Right cardiac atrium (tissue), 5 donors: ENCODE results near the gene ACTR1A. TPM values are rescaled to one million over a fixed set of nuclear protein-coding genes. Genes with fewer than 3 reads are reported as not detected.
A peak's percentile ranks its signal among the peaks of the same experiment; 100 is the strongest.
"Not testable (repeated sequence)": the region's sequence is repeated elsewhere in the genome, so short reads cannot be mapped to it uniquely, and the experiment has no call there.

Experiments
- ATAC-seq, 2 donors: fragments of 200-7000 bp; cut with Tn5 transposase; one replicate each; pipeline versions ENCODE4 v1.8.0 to v1.9.1; 2020; ENCODE audit warnings: moderate library complexity in 2 of 2, mild to moderate bottlenecking in 1 of 2
- DNase-seq, 3 donors: peaks; one replicate each; pipeline ENCODE4 v3.0.0-alpha.2; 2020
- H3K27ac ChIP-seq: one replicate; pipeline ENCODE4 v1.5.1; 2013; ENCODE audit warnings: mild to moderate bottlenecking, low read length, control low read depth, moderate library complexity
- H3K27me3 ChIP-seq: one replicate; pipeline ENCODE4 v1.6.1; 2013; ENCODE audit not compliant: control insufficient read depth, insufficient read depth
- H3K4me1 ChIP-seq: one replicate; pipeline ENCODE4 v1.6.1; 2013; ENCODE audit warnings: low read length; ENCODE audit not compliant: control insufficient read depth, insufficient read depth
- H3K4me3 ChIP-seq: one replicate; pipeline ENCODE4 v1.5.1; 2013; ENCODE audit warnings: low read length, control low read depth
- H3K9me3 ChIP-seq: one replicate; pipeline ENCODE4 v1.6.1; 2013; ENCODE audit warnings: low read length; ENCODE audit not compliant: control insufficient read depth
- WGBS: extraction: QIAGEN DNeasy Blood & Tissue Kit; methylation state at CpG from one replicate; pipeline ENCODE4 v1.1.7; 2013; 5-methylcytosine and 5-hydroxymethylcytosine counted together
- intact Hi-C, 4 donors: fragments of 100-400 bp; cut with DNase I; formaldehyde crosslinking; loops; one replicate each; pipeline versions ENCODE4 v1.11.0 to v1.14.0; 2022 to 2023
- polyA plus RNA-seq: library from polyadenylated mRNA; stranded (reverse); fragments of 200-250 nt; gene quantifications from one replicate; pipeline ENCODE4 v1.2.3, GENCODE V29; 2013
- total RNA-seq, 4 donors: library from RNA; stranded (reverse); fragmentation: NEBNext Ultra II Directional; extraction: Animal tissue kit (Norgen Biotek cat#: 25700); gene quantifications; one replicate each; pipeline ENCODE4 v1.2.1, GENCODE V29; 2021
- donor health status: healthy with polysubstance abuse.
- donor health status: DM: no; HTN: yes; CAD: no.
- donor health status: DM: no; HTN: no; CAD: no.
- donor health status: DM: no; HTN: yes; CAD: no; lungs with severe emphysema.
- donor health status: DM: yes; HTN: yes; CAD: no.

The ACTR1A gene
- total and polyA plus RNA-seq, 5 donors, result 100 to 108 (median 106) TPM

GRCh38 chr10:102537948-102538347, 35.4 kb upstream of the ACTR1A start:
- intact Hi-C loops, result no loop called here
- WGBS, result 97% methylated on average over 2 of the region's 2 CpGs
- H3K9me3 ChIP-seq, result no peaks in the 10 kb centered on the region
- no peak overlapping the region for H3K27ac ChIP-seq
- H3K27me3 ChIP-seq, result no peaks in the 10 kb centered on the region
- ATAC-seq (no peak), DNase-seq (no peak)
- H3K4me1 ChIP-seq, result no peaks in the 10 kb centered on the region
- H3K4me3 ChIP-seq, result no peak overlapping the region

GRCh38 chr10:102537367-102537766, 34.9 kb upstream of the ACTR1A start:
- no peak overlapping the region for H3K4me3 ChIP-seq
- DNase-seq (no peak), ATAC-seq (no peak)
- H3K27ac ChIP-seq, result no peak overlapping the region
- no peaks in the 10 kb centered on the region for H3K27me3 ChIP-seq
- no peaks in the 10 kb centered on the region for H3K4me1 ChIP-seq
- H3K9me3 ChIP-seq, result no peaks in the 10 kb centered on the region
- intact Hi-C loops, result no loop called here

GRCh38 chr10:102535481-102536147, 33.1 kb upstream of the ACTR1A start:
- no peaks in the 10 kb centered on the region for H3K4me1 ChIP-seq
- intact Hi-C loops, result no loop called here
- H3K4me3 ChIP-seq, result no peak overlapping the region
- no peak for DNase-seq
- 93% methylated on average over 7 of the region's 7 CpGs for WGBS
- ATAC-seq, result no peak
- H3K9me3 ChIP-seq, result no peaks in the 10 kb centered on the region
- no peak overlapping the region for H3K27ac ChIP-seq
- H3K27me3 ChIP-seq, result no peaks in the 10 kb centered on the region

- H3K4me3 ChIP-seq, H3K27me3 ChIP-seq, H3K27ac ChIP-seq, DNase-seq, intact Hi-C loops, H3K9me3 ChIP-seq, H3K4me1 ChIP-seq: not testable (repeated sequence)
- WGBS, result 94% methylated on average over 9 of the region's 9 CpGs
- ATAC-seq, result peak in 1 of 2 donors; percentile 25
These were observed 32.5 kb upstream of the ACTR1A start for GRCh38 chr10:102534966-102535365.

- WGBS, result 84% methylated on average over 13 of the region's 13 CpGs
- DNase-seq (no peak), ATAC-seq (no peak)
- intact Hi-C loops, result no loop called here
- Histone ChIP-seq H3K27me3 (no peaks in the 10 kb centered on the region), H3K4me1 (no peaks in the 10 kb centered on the region), H3K4me3 (no peak overlapping the region), H3K27ac (no peak overlapping the region), H3K9me3 (no peaks in the 10 kb centered on the region)
These were observed 31.8 kb upstream of the ACTR1A start for GRCh38 chr10:102534333-102534732.

- DNase-seq, result no peak
- WGBS, result 63% methylated on average over 2 of the region's 2 CpGs
- no peaks in the 10 kb centered on the region for H3K27me3 ChIP-seq
- no peaks in the 10 kb centered on the region for H3K9me3 ChIP-seq
- intact Hi-C loops, result no loop called here
- H3K4me3 ChIP-seq, result no peak overlapping the region
- H3K27ac ChIP-seq, result no peak overlapping the region
- no peak for ATAC-seq
- H3K4me1 ChIP-seq, result peaks cover 3% of the 10 kb centered on the region
These were observed 25.0 kb upstream of the ACTR1A start for GRCh38 chr10:102527546-102527945.

- Histone ChIP-seq H3K9me3 (no peaks in the 10 kb centered on the region), H3K4me1 (peaks cover 3% of the 10 kb centered on the region), H3K4me3 (no peak overlapping the region), H3K27me3 (no peaks in the 10 kb centered on the region), H3K27ac (no peak overlapping the region)
- intact Hi-C loops, result no loop called here
- ATAC-seq (no peak), DNase-seq (peak in 1 of 3 donors; percentile 64)
- WGBS, result 61% methylated on average over 4 of the region's 4 CpGs
These were observed 22.2 kb upstream of the ACTR1A start for GRCh38 chr10:102524746-102525145.

GRCh38 chr10:102523250-102524029, 20.9 kb upstream of the ACTR1A start:
- 61% methylated on average over 7 of the region's 7 CpGs for WGBS
- ATAC-seq (peak; percentile 65 to 68), DNase-seq (peak; percentile 66 to 83 (median 81))
- Histone ChIP-seq H3K9me3 (no peaks in the 10 kb centered on the region), H3K4me1 (peaks cover 3% of the 10 kb centered on the region), H3K27me3 (no peaks in the 10 kb centered on the region), H3K27ac (no peak overlapping the region), H3K4me3 (no peak overlapping the region)
- intact Hi-C loops, result no loop called here

- H3K4me1 ChIP-seq, result peaks cover 3% of the 10 kb centered on the region
- no peaks in the 10 kb centered on the region for H3K9me3 ChIP-seq
- ATAC-seq (no peak), DNase-seq (no peak)
- 90% methylated on average over 1 of the region's 1 CpG for WGBS
- no peak overlapping the region for H3K27ac ChIP-seq
- intact Hi-C loops, result no loop called here
- no peaks in the 10 kb centered on the region for H3K27me3 ChIP-seq
- no peak overlapping the region for H3K4me3 ChIP-seq
These were observed 20.4 kb upstream of the ACTR1A start for GRCh38 chr10:102522874-102523249.

GRCh38 chr10:102519246-102519825, 16.8 kb upstream of the ACTR1A start:
- peaks cover 3% of the 10 kb centered on the region for H3K4me1 ChIP-seq
- H3K27me3 ChIP-seq, result no peaks in the 10 kb centered on the region
- no peaks in the 10 kb centered on the region for H3K9me3 ChIP-seq
- ATAC-seq, result no peak
- WGBS, result 84% methylated on average over 12 of the region's 12 CpGs
- no peak overlapping the region for H3K27ac ChIP-seq
- intact Hi-C loops, result loop anchor here in 1 of 4 donors (10.0 kb wide), 1 partner anchor 45 kb away; no protein-coding TSS in a partner anchor
- no peak for DNase-seq
- no peak overlapping the region for H3K4me3 ChIP-seq

GRCh38 chr10:102517553-102517952, 15.0 kb upstream of the ACTR1A start:
- no peak for DNase-seq
- no peaks in the 10 kb centered on the region for H3K27me3 ChIP-seq
- no peaks in the 10 kb centered on the region for H3K4me1 ChIP-seq
- no peaks in the 10 kb centered on the region for H3K9me3 ChIP-seq
- intact Hi-C loops, result loop anchor here in 1 of 4 donors (10.0 kb wide), 1 partner anchor 47 kb away; no protein-coding TSS in a partner anchor
- WGBS, result 68% methylated on average over 3 of the region's 3 CpGs
- no peak for ATAC-seq
- no peak overlapping the region for H3K27ac ChIP-seq
- H3K4me3 ChIP-seq, result no peak overlapping the region
